HG02623 (cell line): ENCODE data around the gene GOLGA8T.
"Not testable (repeated sequence)": the region's sequence is repeated elsewhere in the genome, so short reads cannot be mapped to it uniquely, and the experiment has no call there.

Source experiments
- ATAC-seq: cut with Tn5 transposase; IDR thresholded peaks from one replicate; pipeline ENCODE4 v1.9.1; 2021; ENCODE audit warnings: moderate library complexity; ENCODE audit not compliant: unreplicated experiment

Gene GOLGA8T, protein sequence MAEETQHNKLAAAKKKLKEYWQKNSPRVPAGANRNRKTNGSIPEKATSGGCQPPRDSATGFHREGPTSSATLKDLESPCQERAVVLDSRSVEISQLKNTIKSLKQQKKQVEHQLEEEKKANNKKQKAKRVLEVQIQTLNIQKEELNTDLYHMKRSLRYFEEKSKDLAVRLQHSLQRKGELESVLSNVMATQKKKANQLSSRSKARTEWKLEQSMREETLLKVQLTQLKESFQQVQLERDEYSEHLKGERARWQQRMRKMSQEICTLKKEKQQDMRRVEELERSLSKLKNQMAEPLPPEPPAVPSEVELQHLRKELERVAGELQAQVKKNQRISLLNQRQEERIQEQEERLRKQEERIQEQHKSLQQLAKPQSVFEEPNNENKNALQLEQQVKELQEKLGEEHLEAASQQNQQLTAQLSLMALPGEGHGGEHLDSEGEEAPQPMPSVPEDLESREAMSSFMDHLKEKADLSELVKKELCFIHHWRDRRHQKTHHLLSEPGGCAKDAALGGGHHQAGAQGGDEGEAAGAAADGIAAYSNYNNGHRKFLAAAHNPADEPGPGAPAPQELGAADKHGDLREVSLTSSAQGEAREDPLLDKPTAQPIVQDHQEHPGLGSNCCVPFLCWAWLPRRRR

DNA sequence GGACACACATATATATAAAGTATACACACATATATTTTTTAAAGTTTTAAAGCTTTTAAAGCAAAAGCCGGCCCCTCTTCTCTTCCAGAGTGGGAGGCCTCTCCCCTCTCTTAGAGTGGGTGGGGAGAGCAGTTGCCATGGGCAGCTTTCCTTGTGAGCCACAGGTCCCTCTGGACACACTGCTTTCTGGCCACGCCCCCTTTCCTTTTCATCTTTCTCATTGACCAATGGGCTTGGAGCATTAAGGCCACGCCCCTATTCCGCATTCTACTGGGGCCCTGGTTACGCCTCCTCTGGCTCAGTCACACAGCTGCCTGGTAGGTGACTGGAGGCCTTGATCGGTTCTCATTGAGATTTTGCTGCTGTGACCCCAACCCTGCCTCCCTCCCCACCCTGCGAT lies at the start of gene GOLGA8T:
GOLGA8T (plus strand) TSS at position 301 of the 400 bp plus-strand sequence; CDS start at position 399, 98 bp downstream.
- ATAC-seq, result not testable (repeated sequence)

DNA sequence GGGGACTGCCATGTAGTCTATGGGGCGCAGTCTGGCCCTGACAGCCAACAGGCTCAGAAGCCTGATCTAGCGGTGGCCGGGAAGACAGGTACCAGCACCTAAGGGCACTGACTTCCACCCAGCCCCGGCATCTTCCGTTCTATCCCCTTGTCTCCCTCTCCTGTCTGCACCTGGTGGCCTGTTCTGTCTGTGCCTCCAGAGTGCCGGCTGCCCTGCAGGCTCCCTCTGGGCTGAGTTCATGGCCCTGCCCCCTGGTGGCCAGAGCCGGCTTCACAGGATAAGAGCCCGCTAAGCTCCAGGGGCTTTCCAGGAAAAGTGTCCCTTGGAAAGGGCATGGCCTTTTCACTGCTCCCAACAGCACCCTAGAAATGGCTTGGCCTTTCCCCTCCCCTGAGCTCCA lies 37.0 kb upstream of the GOLGA8T start:
- ATAC-seq, result not testable (repeated sequence)

DNA sequence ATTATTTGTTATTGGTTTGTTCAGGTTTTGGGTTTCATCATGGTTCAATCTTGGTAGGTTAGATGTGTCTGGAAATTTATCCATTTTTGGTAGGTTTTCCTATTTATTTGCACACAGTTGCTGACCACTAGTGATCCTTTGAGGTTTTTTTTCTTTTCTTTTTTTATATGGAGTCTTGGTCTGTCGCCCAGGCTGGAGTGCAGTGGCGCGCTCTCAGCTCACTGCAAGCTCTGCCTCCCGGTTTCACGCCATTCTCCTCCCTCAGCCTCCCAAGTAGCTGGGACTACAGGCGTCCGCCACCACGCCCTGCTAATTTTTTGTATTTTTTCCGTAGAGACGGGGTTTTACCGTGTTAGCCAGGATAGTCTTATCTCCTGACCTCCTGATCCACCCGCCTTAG lies 32.0 kb upstream of the GOLGA8T start:
- ATAC-seq, result not testable (repeated sequence)

DNA sequence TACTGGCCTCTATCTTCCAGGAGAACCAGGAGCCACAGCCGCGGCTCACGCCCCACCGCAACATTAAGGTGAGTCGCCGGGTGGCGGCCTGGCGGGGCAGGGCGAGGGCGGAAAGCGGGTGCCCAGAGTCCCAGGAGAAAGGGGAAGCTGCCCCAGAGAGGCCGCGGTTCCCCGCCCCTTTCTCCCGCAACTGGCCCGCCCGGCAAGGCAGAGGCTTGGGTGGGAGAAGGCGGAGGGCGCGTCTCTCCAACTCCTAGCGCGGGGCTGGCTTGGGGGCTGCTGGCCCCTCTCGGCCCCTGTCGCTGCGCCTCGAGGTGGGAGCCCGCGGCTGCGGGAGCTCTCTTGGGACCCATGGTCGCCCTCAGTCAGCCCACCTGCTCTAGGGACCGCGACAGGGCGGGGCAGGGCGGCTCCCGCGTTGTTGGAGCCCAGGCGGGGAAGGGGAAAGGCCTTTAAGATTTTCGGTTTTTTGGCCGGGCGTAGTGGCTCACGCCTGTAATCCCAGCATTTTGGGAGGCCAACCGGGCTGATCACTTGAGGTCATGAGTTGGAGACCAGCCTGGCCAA lies 30.8 kb upstream of the GOLGA8T start:
- not testable (repeated sequence) for ATAC-seq

DNA sequence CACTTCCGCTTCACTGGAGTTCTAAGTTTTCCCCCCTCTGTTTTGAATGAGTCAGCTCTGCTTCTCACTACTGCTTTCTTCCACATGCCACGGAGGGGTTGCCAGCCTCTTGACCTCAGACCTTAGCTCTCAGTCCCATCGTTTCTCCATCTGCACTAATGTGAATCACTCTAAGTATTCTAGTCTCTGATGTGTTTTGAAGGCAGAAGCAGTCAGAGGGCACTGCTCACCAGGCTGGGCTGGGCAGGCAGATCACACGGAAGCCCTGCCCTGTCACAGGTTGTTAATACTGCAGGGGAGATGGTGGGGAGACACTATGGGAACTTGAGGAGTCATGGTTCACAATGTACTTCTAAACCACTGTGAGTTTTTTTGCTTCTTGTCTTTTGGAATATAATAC lies 24.3 kb upstream of the GOLGA8T start:
- not testable (repeated sequence) for ATAC-seq

DNA sequence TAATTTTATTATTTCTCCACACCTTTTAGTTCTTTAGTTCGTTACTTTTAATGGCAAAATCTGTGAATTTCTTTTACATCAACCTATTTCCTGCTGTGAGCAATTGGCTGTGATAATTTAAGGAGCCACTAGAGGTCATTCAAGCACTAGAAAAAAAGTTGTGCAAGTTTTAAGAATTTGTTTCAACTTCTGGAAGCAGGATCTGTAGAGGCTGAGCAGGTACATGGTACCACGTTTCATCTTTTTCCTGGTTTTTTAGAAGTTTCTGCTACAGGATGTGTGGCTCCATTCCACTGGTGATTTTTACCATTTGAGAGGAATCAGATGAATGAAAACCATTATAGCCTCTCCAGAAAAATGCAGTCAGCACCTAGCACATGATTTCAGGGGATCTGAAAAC lies 4.8 kb upstream of the GOLGA8T start:
- not testable (repeated sequence) for ATAC-seq

DNA sequence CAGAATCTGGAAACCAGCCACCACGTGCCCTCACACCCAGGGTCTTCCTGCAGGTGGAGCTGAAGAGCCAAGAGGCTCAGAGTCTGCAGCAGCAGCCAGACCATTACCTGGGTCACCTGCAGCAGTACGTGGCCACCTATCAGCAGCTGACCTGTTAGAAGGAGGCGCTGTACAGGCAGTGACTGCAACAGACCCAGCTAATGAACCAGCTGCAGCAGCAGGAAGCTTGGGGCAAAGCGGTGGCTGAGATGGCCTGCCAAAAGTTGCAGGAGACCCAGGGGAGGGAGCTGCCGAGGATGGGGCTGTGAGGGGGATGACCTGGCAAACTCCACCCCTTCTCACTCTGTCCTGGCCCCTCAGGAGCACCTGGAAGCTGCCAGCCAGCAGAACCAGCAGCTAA lies 8.4 kb downstream of the GOLGA8T start:
- ATAC-seq, result not testable (repeated sequence)

DNA sequence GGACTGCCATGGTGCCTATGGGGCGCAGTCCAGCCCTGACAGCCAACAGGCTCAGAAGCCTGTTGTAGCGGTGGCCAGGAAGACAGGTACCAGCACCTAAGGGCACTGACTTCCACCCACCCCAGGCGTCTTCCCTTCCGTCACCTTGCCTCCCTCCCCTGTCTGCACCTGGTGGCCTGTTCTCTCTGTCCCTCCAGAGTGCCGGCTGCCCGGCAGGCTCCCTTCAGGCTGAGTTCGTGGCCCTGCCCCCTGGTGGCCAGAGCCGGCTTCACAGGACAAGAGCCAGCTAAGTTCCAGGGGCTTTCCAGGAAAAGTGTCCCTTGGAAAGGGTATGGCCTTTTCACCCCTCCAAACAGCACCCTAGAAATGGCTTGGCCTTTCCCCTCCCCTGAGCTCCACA lies 15.0 kb downstream of the GOLGA8T start:
- not testable (repeated sequence) for ATAC-seq

DNA sequence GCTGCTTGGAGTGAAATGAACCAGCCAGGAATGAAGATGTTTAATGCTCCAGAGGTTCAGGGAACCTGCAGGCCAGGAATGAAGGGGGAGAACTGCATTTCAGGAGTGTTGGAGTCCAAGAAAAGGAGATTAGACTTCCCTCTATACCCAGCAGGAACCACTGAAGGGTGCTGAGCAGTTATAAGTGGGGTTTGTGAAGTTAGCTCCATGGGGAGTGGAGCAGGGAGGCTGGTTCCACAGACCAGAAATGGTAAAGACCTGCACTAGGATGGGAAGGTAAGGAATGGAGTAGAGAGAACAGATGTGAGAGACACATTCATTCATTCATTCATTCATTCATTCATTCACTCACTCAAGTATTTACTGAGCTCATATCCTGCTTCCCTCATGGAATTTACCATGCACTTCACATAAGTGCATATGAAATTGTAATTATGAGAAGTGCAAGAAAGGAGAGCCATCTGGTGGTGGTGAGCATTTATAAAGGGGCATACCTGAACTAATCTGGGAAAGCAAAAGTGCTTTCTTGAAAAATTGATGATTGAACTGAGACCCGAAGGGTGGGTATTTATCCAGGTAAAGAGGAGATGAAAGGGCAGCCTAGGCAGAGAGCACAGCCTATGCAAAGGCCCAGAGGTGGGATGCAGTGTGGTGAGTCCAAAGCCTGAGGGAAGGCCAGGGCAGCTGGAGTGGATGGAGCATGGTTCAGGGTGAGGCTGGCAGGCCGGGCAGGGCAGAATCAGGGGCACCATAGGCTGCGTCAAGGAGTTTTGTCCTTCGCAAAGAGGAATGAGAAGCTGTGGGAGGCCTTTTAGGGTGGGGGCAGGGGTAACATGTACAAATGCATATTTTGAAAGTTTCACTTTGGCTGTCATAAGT lies 27.9 kb downstream of the GOLGA8T start:
- ATAC-seq, result not testable (repeated sequence)

DNA sequence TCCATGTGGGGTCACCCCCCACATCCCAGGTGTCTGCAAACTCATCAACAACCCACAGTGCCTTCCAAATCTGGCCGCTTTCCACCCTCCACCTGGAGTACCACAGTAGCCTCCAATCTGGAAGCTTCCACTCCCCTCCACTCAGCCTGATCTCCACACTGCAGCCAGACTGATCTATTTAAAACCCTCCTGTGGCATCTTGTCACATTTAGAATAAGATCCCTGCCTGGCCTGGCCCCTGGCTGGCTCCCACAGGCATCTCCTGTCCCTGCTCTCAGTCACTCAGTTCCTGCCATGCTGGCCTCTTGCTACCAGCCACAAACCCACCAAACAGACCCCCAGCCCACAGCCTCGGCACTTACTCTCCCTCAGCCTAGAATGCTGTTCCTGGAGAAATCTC lies 28.9 kb downstream of the GOLGA8T start:
- ATAC-seq, result not testable (repeated sequence)

DNA sequence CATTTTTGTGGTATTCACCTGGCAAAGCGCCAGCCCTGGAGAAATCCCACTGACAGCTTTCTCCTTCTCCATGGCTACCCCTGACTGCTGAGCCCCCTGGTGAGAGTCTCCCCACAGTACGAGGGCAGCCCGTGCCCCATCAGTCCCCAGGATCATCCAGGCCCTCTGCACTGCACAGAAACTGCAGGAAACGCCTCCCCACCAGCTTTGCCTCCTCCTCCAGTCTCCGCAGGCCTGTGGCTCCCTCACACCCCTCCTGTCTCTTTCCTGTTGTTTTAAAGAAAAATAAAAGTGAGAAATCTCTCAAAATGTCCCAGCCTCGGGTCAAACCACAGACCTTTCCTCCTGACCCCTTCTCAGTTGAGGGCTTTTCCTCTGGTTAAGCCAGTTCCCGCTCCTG lies 29.4 kb downstream of the GOLGA8T start:
- not testable (repeated sequence) for ATAC-seq

DNA sequence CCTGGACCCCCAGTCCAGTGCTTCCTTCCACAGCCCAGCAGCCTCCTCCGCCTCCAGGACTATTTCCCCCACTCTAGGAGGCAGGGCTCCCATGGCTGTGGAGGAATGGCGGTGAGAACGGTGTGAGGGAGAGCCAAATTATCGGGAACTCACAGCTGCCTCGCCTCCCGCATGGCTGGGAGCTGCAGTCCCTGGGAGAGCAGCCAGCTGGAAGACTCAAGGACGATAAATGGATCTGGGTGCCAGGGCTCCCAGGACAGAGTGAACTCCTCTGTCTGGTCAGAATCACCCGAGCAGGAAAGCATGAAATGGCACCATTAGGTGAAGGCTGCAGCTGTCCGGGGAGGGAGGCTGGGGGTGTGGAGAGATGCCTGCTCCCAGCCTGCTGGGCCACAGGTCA lies 32.6 kb downstream of the GOLGA8T start:
- ATAC-seq, result not testable (repeated sequence)

DNA sequence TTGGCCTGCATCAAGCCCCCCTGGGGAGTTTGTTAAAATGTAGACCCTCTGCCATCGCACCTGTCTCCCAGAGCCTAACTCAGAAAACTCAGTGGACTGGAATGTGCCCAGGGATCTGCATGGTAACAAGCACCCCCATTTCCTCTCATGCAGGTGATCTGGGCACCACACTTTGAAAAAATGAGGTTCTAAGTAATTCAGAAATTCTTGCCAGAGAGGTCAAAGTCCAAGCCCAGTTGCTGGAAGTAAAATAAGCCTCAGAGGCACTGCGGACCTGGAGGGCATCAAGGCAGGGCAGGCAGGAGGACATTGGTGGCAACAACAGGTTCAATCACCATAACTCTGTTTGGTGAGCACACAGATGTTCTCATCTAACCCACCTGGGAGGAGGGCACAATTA lies 33.0 kb downstream of the GOLGA8T start:
- ATAC-seq, result not testable (repeated sequence)

DNA sequence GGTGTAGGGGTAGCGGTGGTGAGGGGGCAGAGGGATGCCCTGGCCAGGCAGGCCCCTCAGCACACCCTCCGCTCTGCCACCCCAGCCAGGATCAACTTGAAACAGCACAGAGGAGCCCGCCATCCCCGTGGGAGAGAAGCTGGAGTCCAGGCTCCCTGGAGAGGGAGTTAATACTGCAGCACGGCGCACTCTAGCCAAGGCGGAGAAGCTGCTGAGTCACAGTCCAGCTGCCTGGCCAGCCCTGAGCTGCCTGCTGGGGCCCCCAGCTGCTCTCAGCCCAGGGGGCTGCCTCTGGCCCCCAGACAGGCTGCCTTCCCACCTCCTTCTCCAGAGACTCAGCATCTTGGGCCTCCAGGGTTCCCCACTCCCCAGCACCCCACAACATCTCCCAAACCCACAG lies 36.6 kb downstream of the GOLGA8T start:
- ATAC-seq, result not testable (repeated sequence)

DNA sequence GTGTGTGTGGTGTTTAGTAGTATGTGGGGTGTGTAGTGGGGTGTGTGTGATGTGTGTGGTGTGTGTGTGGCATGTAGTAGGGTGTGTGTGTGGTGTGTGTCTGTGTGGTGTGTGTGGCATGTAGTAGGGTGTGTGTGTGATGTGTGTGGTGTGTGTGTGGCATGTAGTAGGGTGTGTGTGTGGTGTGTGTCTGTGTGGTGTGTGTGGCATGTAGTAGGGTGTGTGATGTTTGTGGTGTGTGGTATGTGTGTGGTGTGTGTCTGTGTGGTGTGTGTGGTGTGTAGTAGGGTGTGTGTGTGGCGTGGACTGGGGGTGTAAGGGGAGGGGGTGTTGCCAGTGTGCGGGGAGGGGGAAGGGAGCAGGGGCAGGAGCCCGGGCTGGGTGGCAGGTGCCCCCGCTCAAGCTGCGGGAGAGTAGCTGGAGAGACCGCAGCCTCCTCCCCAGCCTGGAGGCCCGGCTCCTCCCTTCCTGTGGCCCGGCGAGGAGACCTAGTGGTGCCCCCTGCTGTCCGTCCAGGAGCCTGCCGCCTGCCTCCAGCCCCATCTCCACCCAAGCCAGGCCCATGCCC lies 38.3 kb downstream of the GOLGA8T start:
- ATAC-seq, result peak; percentile 49

DNA sequence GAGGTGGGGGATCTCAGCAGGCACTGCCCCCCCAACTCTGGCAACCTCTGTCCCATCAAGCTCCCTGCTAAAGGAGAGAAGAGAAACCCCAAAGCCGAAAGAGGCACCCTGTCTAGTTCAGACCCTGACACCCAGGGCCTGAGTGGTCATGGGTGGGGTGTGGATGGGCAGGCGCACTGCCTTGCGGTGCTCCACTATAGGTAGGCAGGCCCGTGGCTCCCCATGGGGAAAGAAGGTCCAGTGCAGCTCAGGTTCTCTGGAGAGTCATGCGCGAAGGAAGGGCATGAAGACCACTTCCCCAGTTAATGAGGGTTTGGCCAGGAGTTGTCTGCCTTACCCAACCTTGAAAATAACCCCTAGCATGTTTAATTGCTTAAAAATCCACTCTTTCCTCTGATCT lies 40.4 kb downstream of the GOLGA8T start:
- not testable (repeated sequence) for ATAC-seq

DNA sequence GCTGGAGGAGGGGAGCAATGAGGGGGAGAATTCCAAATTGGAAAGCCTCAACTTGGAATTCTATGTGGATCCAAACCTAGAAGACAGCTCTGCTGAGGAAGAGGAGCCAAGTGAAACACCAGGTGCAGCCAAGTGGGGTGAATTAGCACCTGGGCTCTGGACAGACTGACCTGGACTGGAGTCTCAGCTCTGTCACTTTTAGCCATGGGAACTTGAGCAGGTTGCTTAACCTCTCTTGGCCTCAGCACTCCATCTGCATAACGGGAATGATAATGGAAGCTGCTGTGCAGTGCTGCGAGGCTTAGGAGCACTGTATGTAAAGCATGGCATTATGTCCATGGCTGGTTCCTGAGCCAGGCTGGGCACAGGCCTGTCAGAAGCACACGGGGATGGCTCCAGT lies 41.8 kb downstream of the GOLGA8T start:
- not testable (repeated sequence) for ATAC-seq

DNA sequence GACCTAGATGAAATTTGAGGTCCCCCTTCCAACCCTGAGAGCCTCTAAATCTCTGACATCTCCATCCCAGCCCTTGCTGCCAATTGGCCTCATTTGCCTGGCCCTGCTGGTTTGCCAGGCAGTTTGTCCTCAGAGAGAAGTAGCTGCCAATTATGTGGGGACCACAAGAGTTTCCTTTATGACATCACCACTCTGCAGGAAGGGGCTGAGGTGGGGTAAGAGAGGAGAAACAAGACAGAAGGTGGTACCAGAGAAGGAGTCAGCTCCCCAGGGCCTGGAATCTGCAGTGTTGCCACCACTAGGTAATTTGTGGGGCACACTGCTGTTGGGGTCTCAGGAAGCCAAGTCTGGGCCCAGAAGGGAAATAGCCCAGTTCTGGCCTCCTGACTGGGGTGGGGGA lies 45.0 kb downstream of the GOLGA8T start:
- ATAC-seq, result not testable (repeated sequence)

DNA sequence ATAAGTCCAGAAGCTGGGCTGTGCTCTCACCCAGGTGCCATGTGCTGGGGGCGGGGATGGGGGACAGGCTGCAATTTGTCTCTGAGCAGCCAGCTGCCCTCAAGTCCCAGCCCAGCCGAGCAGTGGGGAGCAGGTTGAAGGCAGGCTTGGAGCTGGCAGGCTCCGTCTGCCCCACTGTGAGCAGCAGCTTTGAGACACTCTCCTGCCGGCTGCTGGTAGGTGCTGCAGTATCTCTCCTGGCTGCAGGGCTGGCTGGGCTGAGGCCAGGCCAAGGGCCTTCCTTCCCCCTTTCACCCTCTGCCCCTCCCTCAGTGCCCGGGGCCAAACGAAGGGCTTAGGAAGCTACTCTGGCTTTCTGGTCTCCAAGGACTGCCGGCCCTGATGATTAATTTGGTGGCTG lies 50.6 kb downstream of the GOLGA8T start:
- not testable (repeated sequence) for ATAC-seq

DNA sequence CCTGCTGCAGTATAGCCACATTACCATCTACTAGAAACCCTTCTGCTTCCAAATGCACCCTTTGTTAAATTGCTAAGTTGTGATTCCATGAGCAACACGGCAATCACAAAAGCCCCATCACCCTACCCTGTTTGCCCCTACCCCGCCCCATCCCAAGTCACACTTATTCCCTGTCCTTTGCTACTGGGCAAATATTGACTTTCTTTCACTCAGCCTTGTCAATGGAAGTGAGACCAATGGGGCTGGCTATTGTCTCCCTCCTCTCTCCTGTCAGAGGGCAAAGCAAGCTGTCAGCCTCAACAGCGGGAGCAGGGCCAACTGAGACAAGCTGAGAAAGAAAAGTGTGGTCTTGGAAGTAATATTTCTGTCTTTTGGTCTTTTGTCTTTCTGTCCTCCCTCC lies 52.6 kb downstream of the GOLGA8T start:
- not testable (repeated sequence) for ATAC-seq

DNA sequence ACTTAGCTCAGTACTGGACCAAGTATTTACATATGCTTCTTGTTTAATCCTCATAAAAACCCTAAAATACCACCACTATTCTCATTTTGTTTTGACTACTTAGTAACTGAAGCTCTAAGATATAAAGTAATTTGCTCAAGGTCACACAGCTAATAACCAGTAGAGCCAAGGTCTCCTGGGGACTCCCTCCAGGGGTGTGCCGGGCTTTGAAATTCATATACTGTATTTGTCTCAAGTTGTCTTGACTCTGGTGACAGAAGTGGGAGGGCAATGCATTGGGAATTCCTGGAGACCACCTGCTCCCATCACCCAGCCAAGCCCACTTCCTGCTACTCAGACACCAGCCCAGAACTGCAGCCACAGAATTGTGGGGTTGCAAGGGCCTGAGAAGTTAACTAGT lies 54.9 kb downstream of the GOLGA8T start:
- not testable (repeated sequence) for ATAC-seq
